Stimulated activated CD8-positive, alpha-beta memory T cell treated with anti-CD3 and anti-CD28 coated beads, Interleukin-12 subunit alpha, Interleukin-12 subunit beta, amount 100 ng/mL, for 4 hours (primary cell): ENCODE data around the gene ACSL6.
A peak's percentile ranks its signal among the peaks of the same experiment; 100 is the strongest.

Experiments
- DNase-seq: peaks from one replicate; pipeline ENCODE4 v3.0.0-alpha.2; 2020; ENCODE audit warnings: low read depth

The ACSL6 gene

DNA sequence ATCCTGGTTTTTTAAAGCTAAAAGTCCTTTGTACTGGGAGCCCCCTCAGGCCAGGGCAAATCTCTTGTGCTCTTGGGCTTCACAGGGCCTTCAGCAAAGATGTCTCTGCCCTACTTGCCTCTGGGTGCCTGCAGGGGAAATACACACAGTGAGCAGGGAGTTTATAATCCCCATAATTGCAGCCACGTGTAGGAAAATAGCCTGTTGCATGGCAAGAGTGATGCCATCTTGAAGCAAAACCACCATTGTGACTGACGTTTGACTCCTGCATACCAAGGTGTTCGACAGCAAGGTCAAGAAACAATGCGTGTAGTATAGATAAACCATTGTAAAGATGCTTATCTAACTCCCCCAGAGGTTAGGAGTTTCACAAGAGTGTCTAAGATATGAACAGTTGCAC is 37.6 kb upstream of the ACSL6 start:
- DNase-seq = no peak

DNA sequence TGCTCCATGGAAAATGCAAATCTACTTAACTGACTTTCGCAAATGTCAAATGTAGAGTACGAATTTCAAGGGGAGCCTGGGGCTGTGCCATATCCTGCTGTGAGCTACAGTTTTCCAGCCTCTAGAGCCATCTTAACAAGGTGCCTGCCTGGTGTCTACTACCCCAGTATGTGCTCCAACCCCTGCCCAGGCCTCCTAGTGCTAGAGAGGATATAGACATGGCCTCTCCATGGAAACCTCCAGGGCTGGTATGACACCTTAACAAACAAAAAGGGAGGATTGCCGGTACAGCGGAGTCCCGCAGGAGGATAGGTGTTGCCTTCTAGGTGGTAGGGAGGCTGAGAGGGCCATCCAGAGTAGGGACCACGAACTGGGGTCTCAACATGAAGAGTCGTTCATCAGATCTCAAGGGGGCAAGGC is 35.4 kb upstream of the ACSL6 start:
- no peak for DNase-seq

DNA sequence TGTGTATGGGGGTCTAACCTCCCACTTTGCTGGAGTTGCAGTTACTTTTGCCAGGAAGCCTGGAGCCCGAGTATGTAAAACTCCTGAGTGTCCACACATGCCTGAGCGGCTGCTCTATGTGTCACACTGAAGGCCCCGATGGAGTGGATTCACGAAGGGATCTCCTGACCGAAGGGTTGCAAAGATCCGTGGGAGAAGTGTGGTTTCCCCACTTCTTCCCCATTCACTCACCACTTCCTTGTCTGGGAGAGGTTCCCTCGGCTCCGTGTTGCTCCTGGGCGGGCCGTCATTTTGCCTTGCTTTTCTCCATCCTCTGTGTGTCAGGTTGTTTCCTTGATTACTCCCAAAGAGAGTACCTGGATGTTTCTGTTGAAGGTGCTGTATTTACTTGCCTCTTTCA is 32.7 kb upstream of the ACSL6 start:
- no peak for DNase-seq

DNA sequence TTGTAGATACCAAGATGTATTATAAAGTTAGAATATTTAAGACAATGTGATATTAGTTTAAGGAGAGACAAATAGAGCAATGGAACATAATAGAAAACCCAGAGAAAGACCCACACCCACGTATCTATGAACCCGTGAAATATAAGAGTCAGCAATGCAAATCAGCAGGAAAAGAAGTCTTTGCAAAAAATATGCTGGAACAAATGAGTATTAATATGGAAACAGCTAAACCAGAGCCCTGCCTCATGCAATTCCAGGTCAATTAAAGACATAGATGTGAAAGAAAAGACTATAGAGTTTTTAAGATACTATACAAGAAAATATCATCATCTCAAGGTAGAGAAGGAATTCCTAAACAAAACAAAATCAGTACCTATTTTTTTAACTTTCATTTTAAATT is 25.9 kb upstream of the ACSL6 start:
- DNase-seq = no peak

DNA sequence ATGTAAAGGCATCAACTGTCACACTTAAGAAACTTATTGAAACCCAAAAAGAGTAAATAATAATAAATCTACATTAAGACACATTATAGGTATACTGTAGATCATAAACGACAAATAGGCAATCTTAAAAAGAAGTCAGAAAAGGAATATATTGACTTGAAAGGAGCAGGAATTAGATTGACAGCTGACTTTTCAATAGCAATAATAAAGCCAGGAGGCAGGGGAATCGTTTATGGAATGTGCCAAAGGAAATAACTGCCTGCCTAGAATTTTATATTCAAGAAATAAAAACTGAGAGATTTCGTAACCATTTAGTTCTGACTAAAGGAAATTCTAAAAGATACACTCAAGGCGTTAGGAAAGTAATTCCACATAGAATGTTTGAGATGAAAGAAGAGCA is 21.7 kb upstream of the ACSL6 start:
- DNase-seq = no peak

DNA sequence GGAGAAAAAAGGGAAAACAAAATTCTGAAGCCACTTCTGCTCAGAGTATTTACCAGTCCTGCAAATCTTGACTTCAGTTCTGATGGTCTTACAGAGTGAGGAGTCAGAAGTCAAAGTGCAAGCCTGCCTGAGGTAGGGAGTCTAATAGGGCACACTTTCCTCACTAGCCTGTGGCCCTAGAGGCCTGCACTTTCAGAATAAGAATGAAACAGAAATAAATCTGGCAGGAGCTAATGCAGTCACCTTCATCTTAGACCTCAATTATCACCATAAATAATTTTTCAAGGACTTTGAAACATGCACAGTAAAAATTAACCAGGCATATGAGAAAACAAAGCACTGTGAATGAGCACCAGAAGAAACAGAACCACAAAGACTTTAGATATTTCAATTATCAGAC is 20.7 kb upstream of the ACSL6 start:
- no peak for DNase-seq

DNA sequence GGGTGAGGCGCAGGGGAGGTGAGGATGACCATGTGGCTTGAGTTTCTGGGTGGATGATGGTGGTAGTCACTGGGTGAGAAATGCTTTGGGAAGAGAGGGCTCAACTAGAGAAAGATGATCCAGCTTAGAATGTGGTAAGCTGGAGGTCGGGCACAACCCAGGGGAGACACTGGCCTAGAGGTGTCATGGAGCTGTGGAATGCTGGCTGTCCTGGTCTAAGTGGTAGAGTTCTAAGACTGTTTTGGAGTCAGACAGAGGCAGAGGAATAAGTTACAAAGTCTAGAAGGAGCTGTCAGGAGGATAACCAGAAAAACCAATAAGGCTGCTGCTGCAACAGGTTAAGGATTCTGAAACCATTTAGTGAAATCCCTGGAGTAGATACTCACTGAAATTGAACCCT is 19.2 kb upstream of the ACSL6 start:
- DNase-seq = no peak

DNA sequence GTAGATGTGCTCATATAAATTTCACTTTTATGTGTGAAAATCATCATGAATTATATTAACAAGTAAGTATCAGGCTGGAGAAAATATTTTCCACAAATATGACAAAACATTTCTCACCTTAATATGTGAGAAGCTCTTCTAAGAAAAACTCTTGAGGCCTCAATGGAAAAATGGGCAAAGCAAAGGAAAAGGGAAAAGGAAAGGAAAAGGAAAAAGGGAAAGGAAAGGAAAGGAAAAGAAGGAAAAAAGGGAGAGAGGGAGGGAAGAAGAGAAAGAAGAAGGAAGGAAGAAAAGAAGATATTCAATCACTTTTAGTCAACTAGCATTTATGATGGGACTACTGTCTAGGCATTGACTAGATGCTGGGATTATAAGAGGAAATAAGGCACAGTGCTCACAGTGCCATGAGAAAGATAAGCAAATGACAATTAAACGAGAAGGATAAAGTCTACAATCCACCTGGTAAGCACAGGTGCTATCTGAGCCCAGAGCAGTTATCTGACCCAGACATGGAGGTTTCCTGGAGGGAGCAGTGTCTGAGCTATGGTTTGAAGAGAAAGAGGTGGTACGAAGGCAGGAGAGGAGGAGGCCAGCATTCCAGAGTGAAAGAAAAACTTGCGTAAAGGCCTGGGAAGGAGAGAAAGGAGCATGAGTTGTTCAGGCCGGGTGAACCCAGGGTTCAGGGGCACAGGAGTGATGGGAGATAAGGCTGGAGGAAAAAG is 18.3 kb upstream of the ACSL6 start:
- no peak for DNase-seq

DNA sequence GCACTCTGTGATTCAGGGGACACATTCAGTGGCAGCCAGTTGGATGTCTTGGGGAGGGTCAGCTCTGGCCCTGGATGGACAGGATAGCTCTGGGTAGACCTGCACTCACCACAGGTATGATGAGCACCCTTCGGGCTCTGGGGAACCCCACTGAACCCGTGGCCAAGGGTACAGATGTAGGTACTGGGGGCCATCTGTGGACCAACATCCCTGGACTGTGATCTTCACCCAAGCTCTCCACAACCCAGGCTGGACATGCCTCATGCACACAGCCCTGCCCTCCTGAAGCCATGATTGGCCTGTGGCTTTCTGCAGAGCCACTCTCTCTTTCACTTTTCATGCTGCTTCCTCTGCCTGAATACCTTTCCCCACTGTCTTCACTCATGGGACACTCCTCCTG is 15.6 kb upstream of the ACSL6 start:
- DNase-seq = no peak

DNA sequence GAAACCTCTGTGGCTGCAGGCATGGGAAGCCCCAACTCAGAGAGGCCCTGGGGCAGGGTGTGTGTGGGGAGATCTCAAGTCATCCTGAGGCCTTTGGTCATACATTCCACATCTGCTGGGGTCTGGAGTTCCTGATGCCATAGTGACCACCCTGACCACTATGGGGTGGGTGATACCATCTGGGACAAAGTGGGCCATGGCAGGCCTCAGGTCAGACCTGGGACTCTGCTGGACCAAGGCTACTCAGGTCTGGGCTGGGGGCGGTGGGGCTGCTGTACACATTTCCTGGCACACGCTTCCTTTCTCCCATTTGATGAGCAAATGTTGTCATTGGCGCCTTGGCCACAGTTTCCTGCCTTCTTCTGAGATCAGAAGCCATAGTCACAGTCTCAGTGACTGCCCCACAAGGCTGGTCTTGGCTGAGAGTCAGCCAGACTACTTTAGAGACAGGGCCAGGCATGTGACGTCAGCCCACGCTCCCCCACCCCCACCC is 15.1 kb upstream of the ACSL6 start:
- peak; percentile 27 for DNase-seq

DNA sequence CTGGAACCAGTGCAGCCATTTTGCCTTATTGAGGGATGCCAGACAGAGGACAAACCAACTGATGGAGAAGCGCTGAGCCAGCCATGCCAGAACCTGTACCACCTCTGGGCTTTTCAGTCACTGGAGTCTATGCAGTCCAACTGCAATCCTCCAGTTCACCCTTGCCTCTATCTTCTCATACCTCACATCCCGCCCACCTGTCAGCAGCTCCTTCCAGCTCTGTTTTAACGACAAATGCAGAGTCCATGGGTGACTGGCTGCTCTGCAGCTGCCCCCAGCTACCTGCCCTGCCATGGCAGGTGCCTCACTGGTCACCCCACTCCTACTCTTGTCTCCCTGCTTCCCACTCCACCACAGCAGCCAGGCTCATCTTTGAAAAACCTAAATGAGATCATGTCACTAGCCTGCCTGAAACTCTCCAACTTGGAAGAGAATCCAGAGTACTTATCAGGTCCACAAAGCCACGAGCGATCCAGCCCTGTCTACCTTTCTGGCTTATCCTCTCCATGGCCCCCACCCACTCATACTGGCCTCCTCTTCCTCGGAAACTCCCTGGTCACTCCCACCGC is 14.0 kb upstream of the ACSL6 start:
- no peak for DNase-seq

DNA sequence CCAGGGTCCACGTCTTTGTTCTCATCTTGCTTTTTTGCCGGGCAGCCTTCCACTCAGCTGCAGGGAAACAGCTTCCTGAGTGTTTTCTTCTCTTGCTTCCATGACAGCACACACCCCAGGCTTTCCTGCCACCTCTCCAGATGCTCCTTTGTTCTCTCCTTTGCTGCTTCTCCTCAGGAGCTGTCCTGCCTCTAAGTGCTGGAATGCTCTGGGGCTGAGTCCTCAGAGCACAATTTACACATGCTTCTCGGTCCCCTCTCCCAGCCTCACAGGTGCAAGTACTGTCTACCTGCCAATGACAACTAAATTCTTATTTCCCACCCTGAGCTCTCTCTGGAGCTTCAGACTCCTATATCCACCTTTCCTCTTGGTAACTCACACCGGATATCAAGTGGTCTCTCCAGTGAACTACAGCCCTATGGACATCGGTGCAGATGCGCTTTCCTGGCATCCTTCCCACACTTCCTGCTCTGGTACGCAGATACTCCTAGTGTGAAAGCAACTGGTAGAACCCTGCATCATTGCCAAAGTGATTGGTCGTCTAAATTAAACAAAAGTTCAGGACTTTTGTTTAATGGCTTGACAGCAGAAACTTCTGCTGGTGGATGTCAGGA is 13.4 kb upstream of the ACSL6 start:
- DNase-seq = no peak

DNA sequence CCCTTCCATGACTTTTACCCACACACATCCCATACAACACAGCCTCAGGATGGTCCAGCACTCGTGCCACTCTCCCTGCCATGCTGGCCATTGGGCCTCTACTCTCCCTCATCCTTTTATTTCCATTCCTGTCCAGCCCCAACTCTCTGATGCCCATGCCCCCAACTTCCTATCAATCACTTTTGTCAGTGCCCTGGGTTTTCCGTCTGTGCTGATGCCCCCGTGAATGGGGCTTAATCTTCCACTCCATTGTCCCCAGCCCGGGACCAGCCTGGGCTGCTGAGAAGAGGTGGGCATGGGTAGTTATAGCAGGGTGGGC is 12.6 kb upstream of the ACSL6 start:
- DNase-seq = no peak

DNA sequence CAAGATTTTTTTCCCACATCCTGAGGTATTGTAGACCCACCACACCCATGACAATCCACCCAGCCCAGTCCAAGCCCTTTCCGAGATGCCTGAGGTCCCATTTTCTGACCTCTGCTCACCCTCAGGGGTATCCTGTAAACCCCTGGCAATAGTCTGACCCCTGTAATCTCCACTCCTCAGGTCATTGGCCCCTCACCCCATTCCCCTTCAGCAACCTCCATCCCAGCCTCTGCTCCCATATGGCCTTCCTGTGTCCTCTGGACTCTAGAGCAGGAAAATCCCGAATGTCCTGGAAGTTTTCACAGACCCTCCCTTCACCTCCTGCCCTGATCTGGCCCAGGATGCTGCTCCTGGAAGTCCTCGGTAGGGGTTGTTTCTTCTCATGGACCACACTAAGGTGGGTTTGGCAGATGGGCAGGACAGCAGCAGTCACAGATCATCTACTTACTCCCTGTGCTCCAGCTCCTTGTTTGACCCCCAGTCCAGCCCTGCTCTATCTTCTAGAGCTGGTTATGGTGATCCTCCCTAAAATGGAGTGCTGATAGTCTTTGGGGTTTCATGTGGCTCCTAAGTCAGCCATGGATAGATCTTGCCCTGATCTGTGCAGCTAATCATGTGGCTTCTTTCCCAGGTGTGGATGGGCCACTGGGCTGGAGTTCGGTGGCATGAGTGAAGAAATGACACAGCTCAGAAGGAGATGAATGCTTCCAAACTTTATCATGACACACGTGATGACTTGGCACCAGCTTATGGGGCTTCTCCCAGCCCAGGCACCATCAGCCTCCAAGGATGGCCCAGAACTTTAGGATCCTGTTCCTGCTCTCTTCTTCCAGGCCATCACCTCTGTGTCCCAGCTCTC is 12.0 kb upstream of the ACSL6 start:
- DNase-seq = no peak

DNA sequence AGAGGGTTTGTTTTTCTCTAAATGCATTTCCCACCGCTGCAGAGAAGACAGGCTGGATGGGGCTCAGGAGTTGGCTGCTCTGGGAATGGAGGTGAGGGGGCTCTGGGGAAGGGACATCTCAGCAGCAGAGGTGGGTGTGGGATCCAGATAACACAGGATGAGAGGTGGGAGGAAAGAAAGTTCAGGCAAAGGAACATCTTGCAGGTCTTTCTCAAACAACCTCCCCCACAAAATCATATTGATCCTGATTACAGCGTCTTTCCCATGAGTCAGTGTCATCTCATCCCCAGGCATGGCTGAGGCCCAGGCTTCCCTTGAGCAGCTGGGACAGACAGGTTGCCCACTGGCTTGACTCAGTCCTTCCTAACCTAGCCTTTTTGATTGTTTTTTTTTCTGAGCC is 11.3 kb upstream of the ACSL6 start:
- DNase-seq = no peak

DNA sequence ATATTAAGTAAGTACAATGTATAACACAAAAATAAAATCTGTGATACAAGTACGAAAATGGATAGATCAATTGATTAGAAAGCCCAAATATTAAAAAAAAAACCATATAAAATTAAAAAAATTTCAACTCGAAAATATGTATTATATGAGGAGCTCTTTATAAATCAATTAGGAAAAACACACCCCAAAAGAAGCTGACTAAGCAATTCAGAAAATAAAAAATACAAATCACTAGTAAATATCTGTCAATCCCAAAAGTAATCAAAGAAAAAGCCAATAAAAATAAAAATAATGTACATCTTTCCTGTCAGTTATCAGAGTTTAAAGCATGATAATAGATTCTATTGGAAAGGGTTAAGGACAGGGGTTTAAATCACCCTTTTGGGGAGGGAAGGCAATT is 10.2 kb upstream of the ACSL6 start:
- DNase-seq = no peak

DNA sequence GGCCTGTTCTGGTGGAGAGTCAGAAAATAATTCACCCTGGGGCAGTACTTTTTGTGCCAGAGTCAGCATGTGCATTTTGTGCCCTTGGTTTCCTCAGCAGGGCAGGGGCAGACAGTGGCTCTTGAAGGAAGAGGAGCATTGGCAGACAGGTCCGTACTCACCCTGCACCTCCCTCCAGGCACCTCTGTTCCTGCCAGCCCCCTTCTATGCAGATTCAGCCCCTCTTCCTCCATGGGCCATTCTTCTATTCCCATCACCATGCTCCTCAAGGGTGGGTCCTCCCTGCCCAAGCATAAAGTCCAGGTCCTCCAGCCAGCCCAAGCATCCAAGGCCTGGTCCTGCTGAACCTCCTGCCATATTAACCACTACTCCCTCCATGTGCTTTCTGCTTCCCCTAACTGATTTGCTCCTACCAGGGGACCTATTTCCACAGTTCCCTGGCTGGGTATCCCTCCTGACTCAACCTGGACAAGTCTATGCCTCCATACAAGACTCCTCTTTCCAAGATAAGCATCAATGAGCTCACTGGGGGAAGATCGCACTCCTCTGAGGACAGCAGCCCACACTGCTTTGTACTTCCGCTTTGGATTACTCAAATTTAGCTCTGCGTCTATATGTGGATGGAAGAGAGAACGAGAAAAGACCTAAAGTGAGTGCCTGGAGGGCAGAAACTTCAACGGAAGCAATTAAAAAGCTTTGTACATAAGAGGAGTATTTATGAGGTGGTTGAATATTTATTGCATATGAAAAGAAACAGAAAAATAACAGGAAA is 9.3 kb upstream of the ACSL6 start:
- DNase-seq = no peak

DNA sequence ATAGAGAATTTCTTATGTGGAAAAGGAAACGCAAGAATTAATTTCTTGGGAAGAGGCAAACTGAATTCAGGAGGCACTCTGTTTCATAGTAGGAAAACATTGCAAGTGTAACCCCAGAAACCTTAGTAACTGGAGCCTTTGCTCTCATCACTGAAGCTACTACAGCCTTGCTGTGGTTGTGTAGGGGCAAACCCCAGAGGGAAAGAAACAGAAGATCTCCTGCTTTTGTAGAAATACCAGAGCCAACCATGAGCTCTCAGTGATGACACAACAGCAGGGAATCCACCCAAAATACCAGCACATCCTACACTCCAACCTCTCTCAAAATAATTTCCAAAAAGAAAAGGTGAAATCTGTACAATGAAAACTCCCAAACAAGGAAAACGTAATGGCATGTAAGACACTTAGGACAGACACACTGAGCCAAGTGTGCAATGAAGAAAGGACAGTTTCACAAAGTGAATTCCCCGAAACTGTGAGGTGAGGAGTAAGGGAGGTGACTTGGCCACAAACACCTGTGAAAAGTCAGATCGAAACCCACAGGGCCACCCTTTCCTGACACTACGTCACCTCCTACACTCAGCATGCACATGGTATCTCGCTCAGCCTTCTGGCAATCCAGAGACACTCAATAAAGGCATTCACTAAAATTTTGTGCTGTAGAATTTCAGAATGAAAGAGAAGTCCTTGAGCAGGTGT is 8.5 kb upstream of the ACSL6 start:
- peak; percentile 41 for DNase-seq

DNA sequence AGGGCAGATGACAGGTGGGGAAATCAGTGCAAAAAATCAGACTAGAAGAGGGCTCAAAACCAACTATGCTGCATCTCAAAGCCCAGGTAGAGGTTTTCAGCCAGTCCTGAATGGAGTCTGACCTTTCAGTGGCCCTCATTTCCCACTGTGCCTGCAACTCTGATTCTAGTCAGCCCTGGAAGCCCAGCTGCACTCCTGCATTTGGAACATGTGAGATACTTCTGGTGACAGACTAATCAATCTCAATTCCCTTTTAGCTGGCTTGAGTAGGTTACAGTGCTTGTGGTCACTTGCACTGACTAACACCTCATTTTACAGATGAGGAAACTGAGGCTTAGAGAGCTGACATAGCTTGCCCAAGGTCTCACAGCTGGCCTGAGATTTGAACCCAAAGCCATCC is 7.9 kb upstream of the ACSL6 start:
- DNase-seq = no peak

DNA sequence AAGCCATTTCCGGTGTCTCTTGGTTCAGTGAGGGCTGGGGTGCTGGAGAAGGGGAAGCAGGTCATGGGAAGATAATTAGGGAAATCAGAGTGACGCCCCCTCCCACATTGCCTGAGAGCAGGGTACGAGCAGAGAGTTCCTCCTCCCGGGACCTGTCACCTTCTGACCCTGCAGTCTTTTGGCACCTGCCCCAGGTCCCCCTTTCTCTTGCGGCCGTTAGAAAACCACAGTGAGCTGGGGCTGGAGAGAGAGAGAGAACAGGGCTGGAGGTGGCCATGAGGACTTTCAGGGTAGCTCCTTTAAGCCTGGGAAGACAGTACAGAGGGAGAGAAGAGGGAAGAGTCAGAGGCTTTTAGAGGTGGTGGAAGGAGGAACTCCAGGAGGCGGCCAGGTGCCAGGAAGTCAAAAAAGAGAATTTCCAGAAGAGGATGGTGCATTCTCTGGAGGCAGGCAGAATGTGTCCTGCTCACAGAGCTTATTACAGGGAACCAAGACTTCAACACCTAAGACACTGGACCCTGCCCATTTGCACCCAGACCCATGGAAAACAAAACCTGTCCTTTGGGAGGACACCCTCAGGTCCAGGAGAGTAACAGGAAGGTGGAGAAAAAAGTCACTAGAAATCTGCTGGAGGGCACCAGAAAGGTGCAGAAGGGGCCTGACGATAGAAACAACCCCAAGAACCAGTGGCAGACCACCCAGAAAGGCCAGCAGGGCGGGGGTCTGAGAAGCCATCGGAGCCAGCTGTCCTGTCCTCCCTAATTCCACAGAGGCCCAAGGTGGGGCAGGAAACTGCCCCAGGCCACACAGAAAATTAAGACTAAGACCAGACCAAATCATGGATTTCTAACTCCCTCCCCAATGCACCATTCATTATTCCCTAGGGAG is 6.5 kb upstream of the ACSL6 start:
- DNase-seq = no peak
